HPDE6-E6E7 (cell line): ENCODE results near the gene LBHD2.
"Not testable (repeated sequence)": the region's sequence is repeated elsewhere in the genome, so short reads cannot be mapped to it uniquely, and the experiment has no call there.

Experiments used
- DNase-seq: peaks from one replicate; pipeline ENCODE4 v3.0.0; 2011; ENCODE audit warnings: missing footprints; ENCODE audit errors: extremely low spot score

The LBHD2 gene

GRCh38 chr14:103084021-103084919, at the start of gene LBHD2:
TSS of gene LBHD2 (plus strand) at chr14:103084210. CDS start at chr14:103086013, 1,803 bp downstream.
- DNase-seq = no peak

- DNase-seq = no peak
Measured at GRCh38 chr14:103041464-103041863, 42.5 kb upstream of the LBHD2 start.

- DNase-seq = no peak
Measured at GRCh38 chr14:103043257-103044015, 40.6 kb upstream of the LBHD2 start.

- DNase-seq = no peak
Measured at GRCh38 chr14:103045371-103045869, 38.6 kb upstream of the LBHD2 start.

- not testable (repeated sequence) for DNase-seq
Measured at GRCh38 chr14:103047453-103047852, 36.6 kb upstream of the LBHD2 start.

GRCh38 chr14:103050935-103051334, 33.1 kb upstream of the LBHD2 start:
- no peak for DNase-seq

- DNase-seq = no peak
Measured at GRCh38 chr14:103052407-103052806, 31.6 kb upstream of the LBHD2 start.

GRCh38 chr14:103055695-103056094, 28.3 kb upstream of the LBHD2 start:
- no peak for DNase-seq

GRCh38 chr14:103056322-103057027, 27.5 kb upstream of the LBHD2 start:
- DNase-seq = no peak

GRCh38 chr14:103057028-103057371, 27.0 kb upstream of the LBHD2 start:
- DNase-seq = no peak

GRCh38 chr14:103057372-103058163, 26.4 kb upstream of the LBHD2 start, which contains the start of gene CDC42BPB:
TSS of gene CDC42BPB (minus strand) at chr14:103057549. CDS start at chr14:103057173, 376 bp downstream.
- peak; percentile 88 for DNase-seq

- no peak for DNase-seq
Measured at GRCh38 chr14:103058164-103059055, 25.6 kb upstream of the LBHD2 start.

- no peak for DNase-seq
Measured at GRCh38 chr14:103059556-103059955, 24.5 kb upstream of the LBHD2 start.

GRCh38 chr14:103061482-103061976, 22.5 kb upstream of the LBHD2 start:
- no peak for DNase-seq

- DNase-seq = no peak
Measured at GRCh38 chr14:103064436-103064835, 19.6 kb upstream of the LBHD2 start.

GRCh38 chr14:103064978-103065377, 19.0 kb upstream of the LBHD2 start:
- no peak for DNase-seq

- DNase-seq = no peak
Measured at GRCh38 chr14:103065861-103066260, 18.1 kb upstream of the LBHD2 start.

- DNase-seq = no peak
Measured at GRCh38 chr14:103066399-103066798, 17.6 kb upstream of the LBHD2 start.

- no peak for DNase-seq
Measured at GRCh38 chr14:103067231-103067954, 16.6 kb upstream of the LBHD2 start.
